K562 (cell line): ENCODE data around the gene POTEG.
"Not testable (repeated sequence)": the region's sequence is repeated elsewhere in the genome, so short reads cannot be mapped to it uniquely, and the experiment has no call there.

Source experiments
- ARID4B ChIP-seq: sonication (generic); formaldehyde crosslinking; IDR thresholded peaks from 2 replicates; pipeline ENCODE4 v1.8.0; 2022; ENCODE audit warnings: mild to moderate bottlenecking, missing genetic modification reagents
- CTCF ChIP-seq, 3 experiments: IDR thresholded peaks in 2 of 3; conservative IDR thresholded peaks in 1 of 3; 2 replicates each; pipeline ENCODE4 v1.5.1; 2011 to 2012; ENCODE audit warnings: low read length in 3 of 3, mild to moderate bottlenecking in 3 of 3, control low read depth in 2 of 3, improper control_type of control experiment in 1 of 3, inconsistent platforms in 1 of 3, low read depth in 1 of 3, mixed read lengths in 1 of 3, moderate library complexity in 1 of 3; ENCODE audit not compliant: insufficient read depth in 2 of 3

- not testable (repeated sequence) for TF ChIP-seq ARID4B (CRISPR knock-in tag); CTCF (IDR thresholded peaks at IDR 0.05 in 2 of 3, conservative IDR thresholded peaks at IDR 0.05 in 1 of 3; ENCODE audit: insufficient read depth in 2 of 3, low read depth in 1 of 3, low read length in 3 of 3)
Observed at GRCh38 chr14:19434241-19434640, at the start of gene POTEG.
